ENCODE results near the gene CCR5AS.
"Not testable (repeated sequence)": the region's sequence is repeated elsewhere in the genome, so short reads cannot be mapped to it uniquely, and the experiment has no call there.

The CCR5AS gene

GRCh38 chr3:46393554-46394434 lies 13.1 kb downstream of the CCR5AS start:
- ATAC-seq, result no peak
- WGBS, 2 donors (ENCODE audit: low coverage in 1 of 2), result 66 to 72% methylated on average over 3 to 5 of the region's 8 CpGs

GRCh38 chr3:46393011-46393410 lies 13.9 kb downstream of the CCR5AS start:
- Histone ChIP-seq H3K27ac (no peak overlapping the region), H3K4me1 (no peaks in the 10 kb centered on the region), H3K27me3 (no peaks in the 10 kb centered on the region), H3K9me3 (no peaks in the 10 kb centered on the region), H3K36me3 (no peaks in the 10 kb centered on the region), H3K4me3 (no peak overlapping the region)
- no peak for TF ChIP-seq EP300 (IDR thresholded peaks at IDR 0.05)
- 40 to 86% methylated on average over 1 to 2 of the region's 2 CpGs for WGBS, 2 donors (ENCODE audit: low coverage in 1 of 2)
- ATAC-seq, result no peak

More at GRCh38 chr3:46393554-46394434, 13.1 kb downstream of the CCR5AS start:
- Histone ChIP-seq H3K27ac (no peak overlapping the region), H3K9me3 (no peaks in the 10 kb centered on the region), H3K27me3 (no peaks in the 10 kb centered on the region), H3K4me3 (no peak overlapping the region), H3K4me1 (no peaks in the 10 kb centered on the region), H3K36me3 (no peaks in the 10 kb centered on the region)
- TF ChIP-seq EP300 (IDR thresholded peaks at IDR 0.05) (no peak), POLR2A (IDR thresholded peaks at IDR 0.05) (no peak), CTCF (IDR thresholded peaks at IDR 0.05) (no peak), POLR2AphosphoS5 (IDR thresholded peaks at IDR 0.05) (no peak)

GRCh38 chr3:46391526-46391925 lies 15.3 kb downstream of the CCR5AS start:
- not testable (repeated sequence) for H3K9me3 ChIP-seq, H3K36me3 ChIP-seq, H3K4me1 ChIP-seq, ATAC-seq, H3K27ac ChIP-seq, H3K4me3 ChIP-seq, H3K27me3 ChIP-seq
- WGBS, 2 donors (ENCODE audit: low coverage in 1 of 2), result 95 to 100% methylated on average over 2 to 5 of the region's 5 CpGs

GRCh38 chr3:46389306-46389705 lies 17.6 kb downstream of the CCR5AS start:
- no peaks in the 10 kb centered on the region for H3K36me3 ChIP-seq
- no peak overlapping the region for H3K27ac ChIP-seq
- H3K4me1 ChIP-seq, result no peaks in the 10 kb centered on the region
- H3K4me3 ChIP-seq, result no peak overlapping the region
- TF ChIP-seq POLR2A (IDR thresholded peaks at IDR 0.05), result no peak
- TF ChIP-seq CTCF (IDR thresholded peaks at IDR 0.05), result no peak
- TF ChIP-seq POLR2AphosphoS5 (IDR thresholded peaks at IDR 0.05), result no peak
- no peak for TF ChIP-seq EP300 (IDR thresholded peaks at IDR 0.05)
- no peak for ATAC-seq
- H3K27me3 ChIP-seq, result peaks cover 8% of the 10 kb centered on the region
- H3K9me3 ChIP-seq, result no peaks in the 10 kb centered on the region
- WGBS, 2 donors (ENCODE audit: low coverage in 1 of 2), result 72 to 78% methylated on average over 5 to 6 of the region's 6 CpGs

GRCh38 chr3:46388847-46389246 lies 18.0 kb downstream of the CCR5AS start:
- 83 to 89% methylated on average over 4 of the region's 4 CpGs for WGBS, 2 donors (ENCODE audit: low coverage in 1 of 2)
- ATAC-seq, result not testable (repeated sequence)

GRCh38 chr3:46386205-46386604 lies 20.7 kb downstream of the CCR5AS start:
- no peak overlapping the region for H3K4me3 ChIP-seq
- TF ChIP-seq EP300 (IDR thresholded peaks at IDR 0.05) (no peak), POLR2AphosphoS5 (IDR thresholded peaks at IDR 0.05) (no peak), POLR2A (IDR thresholded peaks at IDR 0.05) (no peak), CTCF (IDR thresholded peaks at IDR 0.05) (no peak)
- no peak overlapping the region for H3K27ac ChIP-seq
- no peaks in the 10 kb centered on the region for H3K36me3 ChIP-seq
- peaks cover 0 to 1% (median 0%) of the 10 kb centered on the region in 3 donors for H3K4me1 ChIP-seq
- ATAC-seq, result no peak
- 50 to 60% methylated on average over 1 to 2 of the region's 4 CpGs for WGBS, 2 donors (ENCODE audit: low coverage in 1 of 2)
- no peaks in the 10 kb centered on the region for H3K9me3 ChIP-seq
- peaks cover 8% of the 10 kb centered on the region for H3K27me3 ChIP-seq

More at GRCh38 chr3:46388847-46389246, 18.0 kb downstream of the CCR5AS start:
- not testable (repeated sequence) for H3K36me3 ChIP-seq, H3K9me3 ChIP-seq, H3K4me3 ChIP-seq, H3K4me1 ChIP-seq, H3K27ac ChIP-seq, H3K27me3 ChIP-seq
